GM13976 (cell line): ENCODE measurements around the gene PSAPL1.

ENCODE experiments used
- DNase-seq: peaks from one replicate; pipeline ENCODE4 v3.0.0; 2012; ENCODE audit warnings: low spot score
- in situ Hi-C: fragments of 300-500 bp; cut with MboI; formaldehyde crosslinking; loops from one replicate; pipeline ENCODE4 v1.12.0; 2022; ENCODE audit warnings: low sequenced_read_pairs, mixed read lengths, inconsistent platforms; ENCODE audit not compliant: unreplicated experiment
- TF ChIP-seq, protein P1 (sequence below): IDR thresholded peaks from 2 replicates; pipeline ENCODE4 v1.5.1; 2012; ENCODE audit warnings: borderline replicate concordance, mild to moderate bottlenecking; ENCODE audit not compliant: insufficient read depth; ENCODE audit errors: extremely low read depth, missing control alignments, control extremely low read depth

Gene PSAPL1

DNA sequence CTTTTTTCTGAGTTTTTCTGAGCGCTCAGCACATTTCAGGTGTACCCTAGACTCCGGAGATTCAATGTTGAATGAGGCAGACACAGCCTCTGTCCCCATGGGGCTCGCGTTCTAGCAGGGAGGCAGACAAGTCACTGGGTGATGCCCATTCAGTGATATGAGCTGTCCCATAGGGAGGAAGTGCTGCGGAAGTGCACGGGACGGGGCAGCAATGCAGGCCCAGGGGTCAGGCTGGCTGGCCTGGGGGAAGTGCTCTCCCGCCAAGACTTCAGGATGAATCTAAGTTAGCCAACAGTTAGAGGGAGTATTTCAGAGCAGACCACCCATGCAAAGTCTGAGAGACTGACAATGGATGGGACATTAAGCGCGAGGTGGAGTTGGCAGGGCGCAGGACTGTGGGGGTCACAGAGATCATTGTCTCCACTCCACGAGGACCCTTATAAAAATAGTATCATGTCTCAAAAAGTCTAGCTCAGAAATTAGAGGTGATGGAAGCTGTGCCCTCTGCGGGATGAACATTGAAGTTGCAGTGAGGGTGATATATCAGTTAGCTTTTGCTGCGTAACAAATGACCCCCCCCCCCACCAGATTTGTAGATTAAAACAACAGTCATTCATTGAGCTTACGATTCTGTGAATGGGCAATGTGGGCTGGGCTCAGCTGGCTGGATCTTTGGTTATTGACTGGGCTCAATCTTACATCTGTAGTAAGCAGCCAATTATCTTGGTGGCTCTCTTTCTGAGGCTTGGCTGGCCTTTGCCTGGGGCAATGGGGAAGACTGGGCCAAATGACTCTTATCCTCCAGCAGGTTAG is 16.4 kb downstream of the PSAPL1 start:
- no peak for DNase-seq
- TF ChIP-seq, protein P1, sequence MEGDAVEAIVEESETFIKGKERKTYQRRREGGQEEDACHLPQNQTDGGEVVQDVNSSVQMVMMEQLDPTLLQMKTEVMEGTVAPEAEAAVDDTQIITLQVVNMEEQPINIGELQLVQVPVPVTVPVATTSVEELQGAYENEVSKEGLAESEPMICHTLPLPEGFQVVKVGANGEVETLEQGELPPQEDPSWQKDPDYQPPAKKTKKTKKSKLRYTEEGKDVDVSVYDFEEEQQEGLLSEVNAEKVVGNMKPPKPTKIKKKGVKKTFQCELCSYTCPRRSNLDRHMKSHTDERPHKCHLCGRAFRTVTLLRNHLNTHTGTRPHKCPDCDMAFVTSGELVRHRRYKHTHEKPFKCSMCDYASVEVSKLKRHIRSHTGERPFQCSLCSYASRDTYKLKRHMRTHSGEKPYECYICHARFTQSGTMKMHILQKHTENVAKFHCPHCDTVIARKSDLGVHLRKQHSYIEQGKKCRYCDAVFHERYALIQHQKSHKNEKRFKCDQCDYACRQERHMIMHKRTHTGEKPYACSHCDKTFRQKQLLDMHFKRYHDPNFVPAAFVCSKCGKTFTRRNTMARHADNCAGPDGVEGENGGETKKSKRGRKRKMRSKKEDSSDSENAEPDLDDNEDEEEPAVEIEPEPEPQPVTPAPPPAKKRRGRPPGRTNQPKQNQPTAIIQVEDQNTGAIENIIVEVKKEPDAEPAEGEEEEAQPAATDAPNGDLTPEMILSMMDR: no peak
- in situ Hi-C loops: no loop called here

DNA sequence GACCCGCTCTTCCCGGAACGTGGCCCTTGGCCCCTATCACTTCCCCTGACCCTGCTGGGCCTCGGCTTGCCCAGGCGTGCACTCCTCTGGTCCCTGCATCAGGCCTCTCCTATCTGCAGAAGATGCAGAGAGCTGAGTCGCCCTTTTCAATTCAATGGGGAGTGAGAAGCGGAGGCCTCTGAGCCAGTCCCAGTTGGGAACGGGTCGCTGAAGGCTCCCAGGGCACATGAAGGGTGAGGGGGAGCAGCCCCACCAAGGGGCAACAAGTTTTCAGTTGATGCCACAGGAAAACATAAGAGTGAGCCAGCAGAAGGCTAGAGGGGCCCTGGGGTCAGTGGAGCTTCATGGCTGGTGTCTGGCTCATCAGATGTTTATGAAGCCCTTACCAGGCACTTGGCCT is 17.1 kb downstream of the PSAPL1 start:
- TF ChIP-seq, protein P1: no peak
- DNase-seq: no peak
- in situ Hi-C loops: no loop called here

DNA sequence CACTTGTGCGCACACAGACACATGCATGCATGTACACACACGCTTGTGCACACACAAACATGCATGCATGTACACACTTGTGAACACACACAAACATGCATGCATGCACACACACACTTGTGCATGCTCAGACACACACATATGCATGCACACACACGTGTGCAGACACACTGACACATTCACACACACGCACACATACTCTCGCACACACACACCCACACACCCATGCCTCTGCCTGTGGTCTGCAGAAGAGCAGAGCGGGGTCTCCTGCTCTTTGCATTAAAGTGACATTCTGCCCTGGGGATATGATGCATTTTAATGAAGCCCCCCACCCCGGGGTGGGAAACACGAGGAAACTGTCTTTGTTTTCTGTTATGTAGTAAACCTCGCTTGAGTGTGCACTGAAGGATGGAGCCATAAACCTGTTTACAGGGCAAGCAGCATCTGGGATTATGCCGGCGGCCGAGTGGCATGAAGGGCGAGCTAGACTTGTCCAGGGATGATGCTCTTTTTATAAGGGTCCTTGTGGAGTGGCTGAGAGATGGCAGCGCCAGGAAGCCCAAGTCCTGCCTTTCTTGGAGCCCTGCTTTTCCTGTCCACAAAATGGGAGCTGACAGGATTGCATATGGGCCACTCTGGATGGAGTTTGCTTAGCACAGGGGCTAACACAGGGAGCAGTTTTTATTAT is 17.8 kb downstream of the PSAPL1 start:
- no peak for DNase-seq
- in situ Hi-C loops: no loop called here
- TF ChIP-seq, protein P1: no peak

GRCh38 chr4:7415927-7416686 is 18.6 kb downstream of the PSAPL1 start:
- in situ Hi-C loops: no loop called here
- DNase-seq: no peak
- TF ChIP-seq, protein P1: no peak

DNA sequence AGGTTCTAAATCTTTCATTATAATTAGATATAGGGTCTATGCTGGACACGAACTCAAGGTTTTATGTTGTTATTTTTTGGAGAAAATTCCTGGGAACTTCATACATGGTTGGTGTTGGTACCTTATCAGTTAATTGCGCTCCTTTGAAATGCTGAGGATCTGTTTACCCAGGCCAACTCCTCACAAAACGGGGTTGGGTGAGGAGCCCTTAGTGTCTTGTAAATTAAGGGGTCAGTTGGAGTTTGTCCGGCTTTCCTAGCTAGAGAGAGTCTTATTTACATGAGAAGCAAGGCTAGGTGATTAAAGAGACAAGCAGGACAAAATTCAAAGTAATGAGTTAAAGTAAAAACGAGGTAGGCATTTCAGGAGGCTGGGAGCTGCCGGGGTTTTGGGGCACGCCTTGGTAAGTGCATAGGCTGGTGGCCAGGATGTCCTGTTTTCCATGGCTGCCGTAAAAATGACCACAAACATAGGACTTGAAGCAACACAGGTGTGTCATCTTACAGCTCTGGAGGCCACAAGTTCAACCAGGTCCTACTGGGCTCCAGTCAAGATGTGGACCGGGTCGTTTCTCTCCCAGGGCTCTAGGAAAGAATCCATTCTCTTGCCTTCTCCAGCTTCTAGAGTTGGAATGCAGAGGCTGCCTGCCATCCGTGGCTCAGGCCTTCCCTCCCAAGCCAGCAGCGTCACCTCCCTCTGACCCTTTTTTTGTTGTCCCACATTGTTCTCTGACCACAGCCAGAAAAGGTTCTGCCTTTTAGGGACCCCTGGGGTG is 19.8 kb downstream of the PSAPL1 start:
- in situ Hi-C loops: no loop called here

DNA sequence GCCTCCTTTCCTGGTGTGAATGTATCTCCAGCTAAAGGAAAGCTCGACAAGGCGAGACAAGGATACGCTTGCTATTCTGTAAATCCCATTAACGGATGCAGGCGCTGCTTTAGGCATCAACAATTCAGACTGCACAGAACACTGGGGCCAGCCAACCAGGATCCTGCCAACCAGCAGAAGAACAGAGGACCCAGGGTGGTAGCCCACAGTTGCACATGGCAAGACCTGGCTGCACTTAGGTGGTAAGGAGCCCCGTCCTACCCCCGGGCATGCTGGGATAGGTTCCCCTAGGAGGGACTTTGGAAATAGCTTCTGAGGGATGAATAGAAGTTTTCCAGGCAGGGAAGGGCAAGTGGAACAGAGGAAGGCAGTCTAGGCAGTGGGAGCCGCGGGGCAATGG is 20.7 kb downstream of the PSAPL1 start:
- DNase-seq: no peak
- TF ChIP-seq, protein P1: no peak
- in situ Hi-C loops: no loop called here

More for the DNA sequence above, 19.8 kb downstream of the PSAPL1 start:
- TF ChIP-seq, protein P1: no peak
- no peak for DNase-seq
